ENCODE results near the gene SOCS2.

SOCS2 gene

GRCh38 chr12:93568091-93568490 is 4.4 kb upstream of the SOCS2 start:
- DNase-seq = no peak

- no peak for DNase-seq
These were observed 3.2 kb upstream of the SOCS2 start for GRCh38 chr12:93569301-93569655.

GRCh38 chr12:93569656-93570551 is 2.6 kb upstream of the SOCS2 start:
- DNase-seq = peak; percentile 81

GRCh38 chr12:93570552-93571364 is 1.7 kb upstream of the SOCS2 start:
- DNase-seq = peak; percentile 92

GRCh38 chr12:93571365-93571924 is 1.0 kb upstream of the SOCS2 start:
- peak; percentile 59 for DNase-seq

GRCh38 chr12:93572712-93573551 is 457 bp downstream of the SOCS2 start:
- DNase-seq = peak; percentile 37

- DNase-seq = no peak
These were observed 1.2 kb downstream of the SOCS2 start for GRCh38 chr12:93573552-93574223.

GRCh38 chr12:93577222-93577621 is 4.7 kb downstream of the SOCS2 start:
- no peak for DNase-seq

- no peak for DNase-seq
These were observed 5.7 kb downstream of the SOCS2 start for GRCh38 chr12:93578221-93578620.

GRCh38 chr12:93580682-93581081 is 8.2 kb downstream of the SOCS2 start:
- no peak for DNase-seq

GRCh38 chr12:93581370-93581769 is 8.9 kb downstream of the SOCS2 start:
- DNase-seq = no peak

- DNase-seq = no peak
These were observed 9.9 kb downstream of the SOCS2 start for GRCh38 chr12:93582351-93582750.

- DNase-seq = no peak
These were observed 11.3 kb downstream of the SOCS2 start for GRCh38 chr12:93583627-93584392.

- no peak for DNase-seq
These were observed 12.8 kb downstream of the SOCS2 start for GRCh38 chr12:93585247-93585646.

- no peak for DNase-seq
These were observed 15.1 kb downstream of the SOCS2 start for GRCh38 chr12:93587611-93588010.

GRCh38 chr12:93589081-93589480 is 16.6 kb downstream of the SOCS2 start:
- peak; percentile 34 for DNase-seq

GRCh38 chr12:93591137-93591868 is 18.8 kb downstream of the SOCS2 start:
- peak; percentile 77 for DNase-seq

GRCh38 chr12:93592641-93593406 is 20.3 kb downstream of the SOCS2 start:
- no peak for DNase-seq

- DNase-seq = no peak
These were observed 21.4 kb downstream of the SOCS2 start for GRCh38 chr12:93593843-93594242.

Measured in fibroblast of skin of back (primary cell).